IPS DF 19.7 (cell line): ENCODE data around the gene DOCK1.

Experiments used
- DNase-seq: peaks from one replicate; pipeline ENCODE4 v3.0.0-alpha.2; 2013; ENCODE audit warnings: low read depth, low spot score

Gene DOCK1

GRCh38 chr10:127085957-127086356 is 180.7 kb downstream of the DOCK1 start:
- DNase-seq, result no peak

- no peak for DNase-seq
Observed at GRCh38 chr10:127088908-127089307, 183.7 kb downstream of the DOCK1 start.

- DNase-seq, result no peak
Observed at GRCh38 chr10:127089446-127089845, 184.2 kb downstream of the DOCK1 start.

GRCh38 chr10:127090138-127090537 is 184.9 kb downstream of the DOCK1 start:
- DNase-seq, result no peak

- no peak for DNase-seq
Observed at GRCh38 chr10:127091354-127091753, 186.1 kb downstream of the DOCK1 start.

GRCh38 chr10:127092916-127093315 is 187.7 kb downstream of the DOCK1 start:
- DNase-seq, result no peak

GRCh38 chr10:127094984-127095383 is 189.8 kb downstream of the DOCK1 start:
- DNase-seq, result no peak

GRCh38 chr10:127100983-127101615 is 195.9 kb downstream of the DOCK1 start:
- DNase-seq, result no peak

GRCh38 chr10:127102176-127102575 is 196.9 kb downstream of the DOCK1 start:
- DNase-seq, result no peak

GRCh38 chr10:127115100-127115499 is 209.9 kb downstream of the DOCK1 start:
- peak; percentile 5 for DNase-seq

GRCh38 chr10:127117125-127117524 is 211.9 kb downstream of the DOCK1 start:
- no peak for DNase-seq

- DNase-seq, result no peak
Observed at GRCh38 chr10:127118034-127118433, 212.8 kb downstream of the DOCK1 start.

GRCh38 chr10:127119936-127120335 is 214.7 kb downstream of the DOCK1 start:
- DNase-seq, result no peak

GRCh38 chr10:127122831-127123230 is 217.6 kb downstream of the DOCK1 start:
- DNase-seq, result no peak

GRCh38 chr10:127123626-127124025 is 218.4 kb downstream of the DOCK1 start:
- no peak for DNase-seq

GRCh38 chr10:127125331-127125730 is 220.1 kb downstream of the DOCK1 start:
- DNase-seq, result no peak

- DNase-seq, result no peak
Observed at GRCh38 chr10:127127822-127128221, 222.6 kb downstream of the DOCK1 start.

- no peak for DNase-seq
Observed at GRCh38 chr10:127129104-127129503, 223.9 kb downstream of the DOCK1 start.

- DNase-seq, result no peak
Observed at GRCh38 chr10:127132451-127132850, 227.2 kb downstream of the DOCK1 start.

- no peak for DNase-seq
Observed at GRCh38 chr10:127133225-127133624, 228.0 kb downstream of the DOCK1 start.

GRCh38 chr10:127133672-127134500 is 228.7 kb downstream of the DOCK1 start:
- no peak for DNase-seq

- no peak for DNase-seq
Observed at GRCh38 chr10:127135844-127136577, 230.8 kb downstream of the DOCK1 start.
